ENCODE measurements around the gene PCDH9. TPM values are rescaled to one million over a fixed set of nuclear protein-coding genes. Genes with fewer than 3 reads are reported as not detected.

Gene PCDH9
- total RNA-seq, 4 donors from 2014 or later: 5.7 to 12.9 (median 6.8) TPM

- DNase-seq (ENCODE audit: low spot score): no peak
- TF ChIP-seq CTCF (IDR thresholded peaks at IDR 0.05): no peak
- no peak for ATAC-seq (ENCODE audit: low FRiP score)
These were observed 37.4 kb downstream of the PCDH9 start for GRCh38 chr13:67192751-67193150.

- ATAC-seq (ENCODE audit: low FRiP score) (no peak), DNase-seq (ENCODE audit: low spot score) (no peak)
- no peak for TF ChIP-seq CTCF (IDR thresholded peaks at IDR 0.05)
These were observed 43.1 kb downstream of the PCDH9 start for GRCh38 chr13:67186995-67187569.

GRCh38 chr13:67184247-67184646 lies 45.9 kb downstream of the PCDH9 start:
- DNase-seq (ENCODE audit: low spot score) (no peak), ATAC-seq (ENCODE audit: low FRiP score) (no peak)
- no peak for TF ChIP-seq CTCF (IDR thresholded peaks at IDR 0.05)

GRCh38 chr13:67183151-67183550 lies 47.0 kb downstream of the PCDH9 start:
- no peak for ATAC-seq (ENCODE audit: low FRiP score)
- TF ChIP-seq CTCF (IDR thresholded peaks at IDR 0.05): no peak
- DNase-seq (ENCODE audit: low spot score): no peak

- no peak for DNase-seq (ENCODE audit: low spot score)
- ATAC-seq (ENCODE audit: low FRiP score): no peak
- TF ChIP-seq CTCF (IDR thresholded peaks at IDR 0.05): no peak
These were observed 54.2 kb downstream of the PCDH9 start for GRCh38 chr13:67175836-67176459.

GRCh38 chr13:67168384-67168783 lies 61.8 kb downstream of the PCDH9 start:
- DNase-seq (ENCODE audit: low spot score): no peak
- TF ChIP-seq CTCF (IDR thresholded peaks at IDR 0.05): no peak
- no peak for ATAC-seq (ENCODE audit: low FRiP score)

- no peak for TF ChIP-seq CTCF (IDR thresholded peaks at IDR 0.05)
- DNase-seq (ENCODE audit: low spot score): no peak
- no peak for ATAC-seq (ENCODE audit: low FRiP score)
These were observed 62.7 kb downstream of the PCDH9 start for GRCh38 chr13:67167420-67167819.

All from omental fat pad (tissue), 4 donors.